Stimulated activated CD8-positive, alpha-beta memory T cell treated with anti-CD3 and anti-CD28 coated beads, Interleukin-4, amount 100 ng/mL, for 4 hours (primary cell): ENCODE results near the gene MAN1C1.
"Not testable (repeated sequence)": the region's sequence is repeated elsewhere in the genome, so short reads cannot be mapped to it uniquely, and the experiment has no call there.

Experiments
- DNase-seq, 2 donors: peaks; one replicate each; pipeline ENCODE4 v3.0.0-alpha.2; 2020; ENCODE audit warnings: low read depth in 2 of 2, low spot score in 1 of 2

MAN1C1 gene

GRCh38 chr1:25695090-25695770 lies 78.6 kb downstream of the MAN1C1 start:
- no peak for DNase-seq

- DNase-seq, result no peak
Observed at GRCh38 chr1:25695771-25696311, 79.2 kb downstream of the MAN1C1 start.

- DNase-seq, result not testable (repeated sequence)
Observed at GRCh38 chr1:25696643-25697042, 80.1 kb downstream of the MAN1C1 start.

GRCh38 chr1:25697435-25698217 lies 81.0 kb downstream of the MAN1C1 start:
- DNase-seq, result no peak

GRCh38 chr1:25698252-25698651 lies 81.7 kb downstream of the MAN1C1 start:
- DNase-seq, result no peak

GRCh38 chr1:25699059-25699458 lies 82.5 kb downstream of the MAN1C1 start:
- not testable (repeated sequence) for DNase-seq

GRCh38 chr1:25699500-25700143 lies 83.0 kb downstream of the MAN1C1 start:
- no peak for DNase-seq

- no peak for DNase-seq
Observed at GRCh38 chr1:25700144-25700523, 83.5 kb downstream of the MAN1C1 start.

GRCh38 chr1:25700626-25701025 lies 84.0 kb downstream of the MAN1C1 start:
- DNase-seq, result no peak

- DNase-seq, result no peak
Observed at GRCh38 chr1:25701030-25701785, 84.6 kb downstream of the MAN1C1 start.

- no peak for DNase-seq
Observed at GRCh38 chr1:25702101-25702775, 85.6 kb downstream of the MAN1C1 start.

- DNase-seq, result no peak
Observed at GRCh38 chr1:25703041-25703440, 86.5 kb downstream of the MAN1C1 start.

- DNase-seq, result no peak
Observed at GRCh38 chr1:25703671-25704266, 87.2 kb downstream of the MAN1C1 start.

GRCh38 chr1:25704267-25704691 lies 87.7 kb downstream of the MAN1C1 start:
- DNase-seq, result no peak

GRCh38 chr1:25705699-25706098 lies 89.1 kb downstream of the MAN1C1 start:
- DNase-seq, result no peak

GRCh38 chr1:25706146-25707089 lies 89.8 kb downstream of the MAN1C1 start:
- DNase-seq, result no peak

GRCh38 chr1:25707280-25708016 lies 90.9 kb downstream of the MAN1C1 start:
- no peak for DNase-seq

GRCh38 chr1:25710583-25711347 lies 94.2 kb downstream of the MAN1C1 start:
- DNase-seq, result no peak
